ENCODE data around the gene SLC31A2.

Gene SLC31A2

GRCh38 chr9:113154471-113154870 lies 3.7 kb downstream of the SLC31A2 start:
- no peak overlapping the region for H3K4me3 ChIP-seq (ENCODE audit: low read depth, low read length)
- TF ChIP-seq CTCF (IDR thresholded peaks at IDR 0.05; ENCODE audit: control insufficient read depth, extremely low read depth, insufficient read depth) = no peak
- no peak for DNase-seq (ENCODE audit: low read depth)

- H3K4me3 ChIP-seq (ENCODE audit: low read depth, low read length) = no peak overlapping the region
- DNase-seq (ENCODE audit: low read depth) = no peak
- TF ChIP-seq CTCF (IDR thresholded peaks at IDR 0.05; ENCODE audit: control insufficient read depth, extremely low read depth, insufficient read depth) = no peak
Observed at GRCh38 chr9:113154946-113155345, 4.1 kb downstream of the SLC31A2 start.

- no peak for TF ChIP-seq CTCF (IDR thresholded peaks at IDR 0.05; ENCODE audit: control insufficient read depth, extremely low read depth, insufficient read depth)
- DNase-seq (ENCODE audit: low read depth) = no peak
- H3K4me3 ChIP-seq (ENCODE audit: low read depth, low read length) = no peak overlapping the region
Observed at GRCh38 chr9:113155911-113156588, 5.2 kb downstream of the SLC31A2 start.

GRCh38 chr9:113156880-113157279 lies 6.1 kb downstream of the SLC31A2 start:
- no peak for TF ChIP-seq CTCF (IDR thresholded peaks at IDR 0.05; ENCODE audit: control insufficient read depth, extremely low read depth, insufficient read depth)
- no peak for DNase-seq (ENCODE audit: low read depth)
- no peak overlapping the region for H3K4me3 ChIP-seq (ENCODE audit: low read depth, low read length)

GRCh38 chr9:113158446-113158845 lies 7.6 kb downstream of the SLC31A2 start:
- H3K4me3 ChIP-seq (ENCODE audit: low read depth, low read length) = no peak overlapping the region
- DNase-seq (ENCODE audit: low read depth) = no peak
- no peak for TF ChIP-seq CTCF (IDR thresholded peaks at IDR 0.05; ENCODE audit: control insufficient read depth, extremely low read depth, insufficient read depth)

GRCh38 chr9:113160571-113160970 lies 9.8 kb downstream of the SLC31A2 start:
- DNase-seq (ENCODE audit: low read depth) = no peak
- no peak overlapping the region for H3K4me3 ChIP-seq (ENCODE audit: low read depth, low read length)
- no peak for TF ChIP-seq CTCF (IDR thresholded peaks at IDR 0.05; ENCODE audit: control insufficient read depth, extremely low read depth, insufficient read depth)

GRCh38 chr9:113163001-113163400 lies 12.2 kb downstream of the SLC31A2 start:
- H3K4me3 ChIP-seq (ENCODE audit: low read depth, low read length) = no peak overlapping the region
- TF ChIP-seq CTCF (IDR thresholded peaks at IDR 0.05; ENCODE audit: control insufficient read depth, extremely low read depth, insufficient read depth) = no peak
- DNase-seq (ENCODE audit: low read depth) = no peak

Measured in LNCaP clone FGC (cell line).